Natural killer cell (primary cell): ENCODE data around the gene ABCA3. TPM values are rescaled to one million over a fixed set of nuclear protein-coding genes. Genes with fewer than 3 reads are reported as not detected.

ENCODE experiments used
- ATAC-seq, 3 donors: fragments of 150-1000 bp in 2 of 3; fragments of 200-7000 bp in 1 of 3; cut with Tn5 transposase; 1 replicate in 1 of 3; 2 replicates in 2 of 3; pipeline ENCODE4 v1.10.0; 2021; ENCODE audit warnings: mild to moderate bottlenecking in 2 of 3, moderate library complexity in 2 of 3
- DNase-seq, 2 donors: peaks; one replicate each; pipeline versions ENCODE4 v3.0.0 to v3.0.0-alpha.2; 2013 to 2021; ENCODE audit warnings: mixed read lengths in 1 of 2
- H3K27ac ChIP-seq: one replicate; pipeline ENCODE4 v1.5.1; 2013; ENCODE audit warnings: mild to moderate bottlenecking, low read length
- H3K27me3 ChIP-seq: one replicate; pipeline ENCODE4 v1.6.1; 2013; ENCODE audit warnings: low read length; ENCODE audit not compliant: control insufficient read depth, insufficient read depth
- H3K36me3 ChIP-seq: one replicate; pipeline ENCODE4 v1.6.1; 2013; ENCODE audit warnings: low read length; ENCODE audit not compliant: control insufficient read depth, insufficient read depth
- H3K4me1 ChIP-seq: one replicate; pipeline ENCODE4 v1.6.1; 2013; ENCODE audit warnings: low read length; ENCODE audit not compliant: control insufficient read depth, insufficient read depth
- H3K4me3 ChIP-seq: one replicate; pipeline ENCODE4 v1.5.1; 2013; ENCODE audit warnings: low read length
- H3K9me3 ChIP-seq: one replicate; pipeline ENCODE4 v1.6.1; 2013; ENCODE audit warnings: low read length; ENCODE audit not compliant: control insufficient read depth, insufficient read depth
- H3K27ac Mint-ChIP-seq, 2 donors: one replicate each; pipeline ENCODE4 v1.8.0; 2022; ENCODE audit warnings: mild to moderate bottlenecking in 2 of 2, mixed read lengths in 2 of 2, moderate library complexity in 1 of 2
- H3K27me3 Mint-ChIP-seq, 2 donors: one replicate each; pipeline ENCODE4 v1.8.0; 2022; ENCODE audit warnings: low read depth in 2 of 2, mixed read lengths in 2 of 2
- H3K36me3 Mint-ChIP-seq: one replicate; pipeline ENCODE4 v1.8.0; 2022; ENCODE audit warnings: mixed read lengths
- H3K4me1 Mint-ChIP-seq, 2 donors: one replicate each; pipeline ENCODE4 v1.8.0; 2022; ENCODE audit warnings: mixed read lengths in 2 of 2
- H3K4me3 Mint-ChIP-seq: one replicate; pipeline ENCODE4 v1.8.0; 2022; ENCODE audit warnings: mild to moderate bottlenecking, moderate library complexity, mixed read lengths
- H3K9me3 Mint-ChIP-seq, 2 donors: one replicate each; pipeline ENCODE4 v1.8.0; 2022; ENCODE audit warnings: mixed read lengths in 2 of 2
- WGBS: methylation state at CpG from one replicate; pipeline ENCODE4 v1.1.7; 2013; ENCODE audit warnings: missing lambda C conversion rate; ENCODE audit not compliant: insufficient coverage; 5-methylcytosine and 5-hydroxymethylcytosine counted together
- intact Hi-C: fragments of 100-400 bp; cut with micrococcal nuclease; formaldehyde crosslinking; loops from one replicate; pipeline ENCODE4 v1.14.2; 2022
- total RNA-seq, 4 donors: library from RNA; stranded (reverse); fragments of 120-200 nt in 1 of 4; gene quantifications; one replicate each; pipeline versions ENCODE4 v1.2.3 to v1.2.4, GENCODE V29; 2013 to 2022
- TF ChIP-seq, protein P1 (sequence below): fragments of 200-600 bp; IDR thresholded peaks from one replicate; pipeline ENCODE4 v1.8.0; 2022; ENCODE audit warnings: antibody characterized with exemption

Gene ABCA3
- total RNA-seq, 3 donors from 2014 or later (not counting 1 experiment from before 2014, with no cell fraction given): 12.2 to 17.5 (median 16.6) TPM

GRCh38 chr16:2361129-2361528 lies 20.6 kb upstream of the ABCA3 start:
- H3K9me3 ChIP-seq: no peaks in the 10 kb centered on the region
- Mint-ChIP-seq H3K36me3 (no peaks in the 10 kb centered on the region), H3K4me3 (no peak overlapping the region), H3K9me3 (no peaks in the 10 kb centered on the region), H3K4me1 (no peaks in the 10 kb centered on the region), H3K27ac (no peak overlapping the region), H3K27me3 (peaks cover 39 to 53% of the 10 kb centered on the region in 2 donors)
- no peaks in the 10 kb centered on the region for H3K36me3 ChIP-seq
- peaks cover 14% of the 10 kb centered on the region for H3K27me3 ChIP-seq
- ATAC-seq: no peak
- H3K4me3 ChIP-seq: no peak overlapping the region
- intact Hi-C loops: no loop called here
- H3K4me1 ChIP-seq: no peaks in the 10 kb centered on the region
- TF ChIP-seq, protein P1, sequence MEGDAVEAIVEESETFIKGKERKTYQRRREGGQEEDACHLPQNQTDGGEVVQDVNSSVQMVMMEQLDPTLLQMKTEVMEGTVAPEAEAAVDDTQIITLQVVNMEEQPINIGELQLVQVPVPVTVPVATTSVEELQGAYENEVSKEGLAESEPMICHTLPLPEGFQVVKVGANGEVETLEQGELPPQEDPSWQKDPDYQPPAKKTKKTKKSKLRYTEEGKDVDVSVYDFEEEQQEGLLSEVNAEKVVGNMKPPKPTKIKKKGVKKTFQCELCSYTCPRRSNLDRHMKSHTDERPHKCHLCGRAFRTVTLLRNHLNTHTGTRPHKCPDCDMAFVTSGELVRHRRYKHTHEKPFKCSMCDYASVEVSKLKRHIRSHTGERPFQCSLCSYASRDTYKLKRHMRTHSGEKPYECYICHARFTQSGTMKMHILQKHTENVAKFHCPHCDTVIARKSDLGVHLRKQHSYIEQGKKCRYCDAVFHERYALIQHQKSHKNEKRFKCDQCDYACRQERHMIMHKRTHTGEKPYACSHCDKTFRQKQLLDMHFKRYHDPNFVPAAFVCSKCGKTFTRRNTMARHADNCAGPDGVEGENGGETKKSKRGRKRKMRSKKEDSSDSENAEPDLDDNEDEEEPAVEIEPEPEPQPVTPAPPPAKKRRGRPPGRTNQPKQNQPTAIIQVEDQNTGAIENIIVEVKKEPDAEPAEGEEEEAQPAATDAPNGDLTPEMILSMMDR: no peak
- H3K27ac ChIP-seq: no peak overlapping the region
- no peak for DNase-seq
- WGBS: 81% methylated on average over 4 of the region's 4 CpGs

GRCh38 chr16:2359919-2360318 lies 19.4 kb upstream of the ABCA3 start:
- ATAC-seq (no peak), DNase-seq (no peak)
- intact Hi-C loops: no loop called here
- Histone ChIP-seq H3K36me3 (no peaks in the 10 kb centered on the region), H3K4me3 (no peak overlapping the region), H3K27ac (no peak overlapping the region), H3K4me1 (no peaks in the 10 kb centered on the region), H3K9me3 (no peaks in the 10 kb centered on the region), H3K27me3 (peaks cover 14% of the 10 kb centered on the region)
- Mint-ChIP-seq H3K27me3 (peaks cover 35 to 43% of the 10 kb centered on the region in 2 donors), H3K9me3 (no peaks in the 10 kb centered on the region), H3K4me3 (no peak overlapping the region), H3K27ac (no peak overlapping the region), H3K36me3 (no peaks in the 10 kb centered on the region), H3K4me1 (no peaks in the 10 kb centered on the region)
- TF ChIP-seq, protein P1: no peak
- 85% methylated on average over 4 of the region's 4 CpGs for WGBS

DNA sequence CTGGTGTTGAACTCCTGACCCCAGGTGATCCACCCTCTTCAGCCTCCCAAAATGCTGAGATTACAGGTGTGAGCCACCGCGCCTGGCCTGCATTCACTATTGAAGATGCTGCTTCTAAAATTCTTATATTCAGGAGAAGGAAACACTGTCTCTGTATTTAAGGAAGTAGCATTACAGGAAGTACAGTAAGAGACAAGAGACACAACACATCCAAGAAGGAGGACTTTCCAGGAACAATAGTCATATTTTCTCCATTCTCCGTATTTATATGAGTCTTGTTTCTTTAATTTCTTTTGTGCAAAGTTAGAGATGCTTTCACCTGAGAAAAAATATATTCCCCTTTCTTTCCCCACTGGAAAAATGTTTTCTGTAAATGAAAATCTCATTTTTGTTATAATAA lies 18.3 kb upstream of the ABCA3 start:
- H3K27me3 Mint-ChIP-seq: peaks cover 30 to 43% of the 10 kb centered on the region in 2 donors
- H3K4me1 Mint-ChIP-seq: no peaks in the 10 kb centered on the region
- H3K36me3 ChIP-seq: no peaks in the 10 kb centered on the region
- H3K9me3 ChIP-seq: no peaks in the 10 kb centered on the region
- TF ChIP-seq, protein P1: no peak
- no peak overlapping the region for H3K4me3 ChIP-seq
- no peak overlapping the region for H3K27ac ChIP-seq
- intact Hi-C loops: no loop called here
- no peaks in the 10 kb centered on the region for H3K36me3 Mint-ChIP-seq
- 93% methylated on average over 2 of the region's 3 CpGs for WGBS
- DNase-seq (no peak), ATAC-seq (no peak)
- H3K27ac Mint-ChIP-seq: no peak overlapping the region
- H3K4me3 Mint-ChIP-seq: no peak overlapping the region
- H3K9me3 Mint-ChIP-seq: no peaks in the 10 kb centered on the region
- H3K4me1 ChIP-seq: no peaks in the 10 kb centered on the region
- H3K27me3 ChIP-seq: peaks cover 14% of the 10 kb centered on the region

- no peaks in the 10 kb centered on the region for H3K4me1 ChIP-seq
- no CpG with 5 or more reads among the region's 4 CpGs for WGBS
- Mint-ChIP-seq H3K36me3 (no peaks in the 10 kb centered on the region), H3K4me1 (no peaks in the 10 kb centered on the region), H3K27ac (no peak overlapping the region), H3K9me3 (no peaks in the 10 kb centered on the region), H3K4me3 (no peak overlapping the region), H3K27me3 (peaks cover 33 to 44% of the 10 kb centered on the region in 2 donors)
- H3K9me3 ChIP-seq: no peaks in the 10 kb centered on the region
- DNase-seq (no peak), ATAC-seq (no peak)
- H3K27me3 ChIP-seq: peaks cover 11% of the 10 kb centered on the region
- intact Hi-C loops: no loop called here
- TF ChIP-seq, protein P1: no peak
- H3K27ac ChIP-seq: no peak overlapping the region
- no peak overlapping the region for H3K4me3 ChIP-seq
- H3K36me3 ChIP-seq: no peaks in the 10 kb centered on the region
Measured at GRCh38 chr16:2357331-2357730, 16.8 kb upstream of the ABCA3 start.
